GM23248 (cell line): ENCODE results near the gene COQ7.

Experiments used
- EZH2 ChIP-seq: fragments of 200-600 bp; sonication (generic); IDR thresholded peaks from 2 replicates; pipeline ENCODE4 v1.6.1; 2018; ENCODE audit warnings: antibody characterized with exemption, mild to moderate bottlenecking; ENCODE audit not compliant: insufficient read depth, poor library complexity, severe bottlenecking
- EZH2phosphoT487 ChIP-seq: fragments of 200-600 bp; sonication (generic); IDR thresholded peaks from 2 replicates; pipeline ENCODE4 v1.6.1; 2018; ENCODE audit warnings: antibody characterized with exemption, moderate library complexity, mild to moderate bottlenecking, low read depth; ENCODE audit not compliant: insufficient read depth

GRCh38 chr16:19108409-19109287 lies 41.2 kb downstream of the COQ7 start:
- no peak for TF ChIP-seq EZH2
- TF ChIP-seq EZH2phosphoT487, result no peak
